B cell (primary cell): ENCODE measurements around the gene MESP1. TPM values are rescaled to one million over a fixed set of nuclear protein-coding genes. Genes with fewer than 3 reads are reported as not detected.
"Not testable (repeated sequence)": the region's sequence is repeated elsewhere in the genome, so short reads cannot be mapped to it uniquely, and the experiment has no call there.

Experiments
- ATAC-seq: fragments of 200-7000 bp; cut with Tn5 transposase; one replicate; pipeline ENCODE4 v1.10.0; 2021; ENCODE audit warnings: low read depth, mild to moderate bottlenecking, moderate number of reproducible peaks, moderate library complexity
- CTCF ChIA-PET: fragments of 350-600 bp; sonication (Branson Sonifier 250); formaldehyde crosslinking; loops from one replicate; lab custom pipeline; 2021; ENCODE audit warnings: antibody characterized with exemption, inconsistent platforms; lab: Charles Lee
- POLR2A ChIA-PET: fragments of 350-600 bp; sonication (Branson Sonifier 250); formaldehyde crosslinking; loops from one replicate; lab custom pipeline; 2021; ENCODE audit warnings: antibody characterized with exemption; lab: Charles Lee
- DNase-seq: peaks from one replicate; pipeline ENCODE4 v3.0.0; 2013
- H2AFZ ChIP-seq: 2 replicates; pipeline ENCODE4 v1.6.1; 2012; ENCODE audit warnings: mild to moderate bottlenecking, low read depth, low read length; ENCODE audit not compliant: insufficient read depth, poor library complexity, severe bottlenecking
- H3K27ac ChIP-seq, 2 donors: 1 replicate in 1 of 2; 2 replicates in 1 of 2; pipeline ENCODE4 v1.5.1; 2012 to 2013; ENCODE audit warnings: low read length in 2 of 2, mild to moderate bottlenecking in 2 of 2, moderate library complexity in 1 of 2
- H3K27me3 ChIP-seq, 4 experiments: fragments of 200-600 bp in 1 of 4; sonication (generic) in 1 of 4; replicated peaks in 1 of 4; 1 replicate in 2 of 4; 2 replicates in 2 of 4; pipeline versions ENCODE4 v1.6.1 to v1.7.0; 2013 to 2016; ENCODE audit warnings: low read length in 3 of 4, mild to moderate bottlenecking in 2 of 4, mixed read lengths in 1 of 4, moderate library complexity in 1 of 4; ENCODE audit not compliant: insufficient read depth in 4 of 4, control insufficient read depth in 3 of 4; ENCODE audit errors: control extremely low read depth in 1 of 4
- H3K36me3 ChIP-seq, 2 experiments: replicated peaks in 1 of 2; 1 replicate in 1 of 2; 2 replicates in 1 of 2; pipeline versions ENCODE4 v1.6.1 to v1.7.1; 2013; ENCODE audit warnings: low read length in 1 of 2; ENCODE audit not compliant: insufficient read depth in 2 of 2, control insufficient read depth in 1 of 2; ENCODE audit errors: control extremely low read depth in 1 of 2, extremely low read depth in 1 of 2
- H3K4me1 ChIP-seq, 2 donors: fragments of 200-600 bp in 1 of 2; sonication (generic) in 1 of 2; 1 replicate in 1 of 2; 2 replicates in 1 of 2; pipeline versions ENCODE4 v1.5.1 to v1.6.1; 2013 to 2017; ENCODE audit warnings: low read length in 2 of 2; ENCODE audit not compliant: control insufficient read depth in 2 of 2, insufficient read depth in 2 of 2
- H3K4me2 ChIP-seq: replicated peaks from 2 replicates; pipeline ENCODE3; 2012; ENCODE audit warnings: mild to moderate bottlenecking, low read depth, low read length; ENCODE audit not compliant: poor library complexity, severe bottlenecking
- H3K4me3 ChIP-seq, 5 experiments: fragments of 200-600 bp in 1 of 5; sonication (generic) in 1 of 5; 1 replicate in 3 of 5; 2 replicates in 2 of 5; pipeline versions ENCODE4 v1.5.1 to v1.7.0; 2011 to 2016; ENCODE audit warnings: low read length in 4 of 5, mild to moderate bottlenecking in 4 of 5, low read depth in 2 of 5, control low read depth in 1 of 5, moderate library complexity in 1 of 5; ENCODE audit not compliant: insufficient read depth in 1 of 5; ENCODE audit errors: control extremely low read depth in 1 of 5, extremely low read depth in 1 of 5
- H3K79me2 ChIP-seq: fragments of 200-600 bp; sonication (generic); one replicate; pipeline ENCODE4 v1.6.0; 2016; ENCODE audit warnings: low read length; ENCODE audit not compliant: control insufficient read depth, insufficient read depth
- H3K9ac ChIP-seq: fragments of 200-600 bp; sonication (generic); 2 replicates; pipeline ENCODE4 v1.6.1; 2017; ENCODE audit warnings: mild to moderate bottlenecking, low read length, moderate library complexity
- H3K9me3 ChIP-seq, 3 donors: one replicate each; pipeline versions ENCODE4 v1.6.1 to v1.7.1; 2013; ENCODE audit warnings: low read length in 2 of 3; ENCODE audit not compliant: control insufficient read depth in 2 of 3, insufficient read depth in 1 of 3; ENCODE audit errors: control extremely low read depth in 1 of 3
- H4K20me1 ChIP-seq: 2 replicates; pipeline ENCODE4 v1.6.0; 2012; ENCODE audit warnings: mild to moderate bottlenecking, low read length; ENCODE audit not compliant: insufficient read depth, control insufficient read depth, poor library complexity, severe bottlenecking
- H3K27ac Mint-ChIP-seq: one replicate; pipeline ENCODE4 v1.8.0; 2021; ENCODE audit warnings: mixed read lengths
- H3K27me3 Mint-ChIP-seq: one replicate; pipeline ENCODE4 v1.8.0; 2021; ENCODE audit warnings: mixed read lengths
- H3K4me1 Mint-ChIP-seq: one replicate; pipeline ENCODE4 v1.8.0; 2021; ENCODE audit warnings: mixed read lengths
- H3K4me3 Mint-ChIP-seq: one replicate; pipeline ENCODE4 v1.8.0; 2021; ENCODE audit warnings: mixed read lengths
- H3K9me3 Mint-ChIP-seq: one replicate; pipeline ENCODE4 v1.8.0; 2022; ENCODE audit warnings: mixed read lengths; ENCODE audit not compliant: insufficient read depth
- EZH2 ChIP-seq: IDR thresholded peaks from 2 replicates; pipeline ENCODE4 v1.6.1; 2012; ENCODE audit warnings: borderline replicate concordance, low read depth, mild to moderate bottlenecking, moderate library complexity, low read length; ENCODE audit not compliant: insufficient read depth, poor library complexity, severe bottlenecking
- WGBS: methylation state at CpG from one replicate; pipeline ENCODE4 v1.1.5; 2013; ENCODE audit warnings: missing lambda C conversion rate; ENCODE audit not compliant: insufficient coverage; 5-methylcytosine and 5-hydroxymethylcytosine counted together
- intact Hi-C: fragments of 100-400 bp; cut with micrococcal nuclease; formaldehyde crosslinking; loops from one replicate; pipeline ENCODE4 v1.10.0; 2022
- polyA plus RNA-seq: library from polyadenylated mRNA; depleted of rRNA; stranded (reverse); fragments of >200 nt; gene quantifications from 2 replicates; pipeline ENCODE4 v1.2.3, GENCODE V29; 2012
- total RNA-seq, 2 donors: library from RNA; stranded (reverse); fragments of 120-200 nt in 1 of 2; gene quantifications; 1 replicate in 1 of 2; 2 replicates in 1 of 2; pipeline versions ENCODE4 v1.2.3 to v1.2.4, GENCODE V29; 2013 to 2022
- TF ChIP-seq, protein P1 (sequence below): fragments of 200-600 bp; IDR thresholded peaks from one replicate; pipeline ENCODE4 v1.8.0; 2022; ENCODE audit warnings: antibody characterized with exemption, mild to moderate bottlenecking

MESP1 gene
- total and polyA plus RNA-seq, 2 donors (not counting 1 experiment from before 2014, with no cell fraction given): 0.25 to 0.49 TPM

DNA sequence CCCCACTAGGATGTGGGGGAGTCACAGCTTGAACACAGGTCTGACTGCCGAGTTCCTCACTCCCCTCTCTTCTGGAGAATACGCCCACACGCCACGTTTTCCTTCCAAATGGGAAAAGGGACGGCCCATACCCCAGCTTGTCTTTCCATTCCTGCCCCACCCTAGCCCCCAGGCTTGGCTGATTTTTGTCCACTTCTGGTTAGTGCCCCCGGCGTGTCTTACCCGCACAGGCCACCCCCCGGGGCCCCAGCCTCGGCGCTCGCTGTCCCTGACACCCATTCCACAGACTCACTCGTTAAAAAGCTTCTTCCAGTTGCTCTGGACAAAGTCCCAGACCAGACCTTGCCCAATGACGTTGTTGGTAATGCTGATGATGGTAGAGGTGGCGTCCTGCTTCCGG lies 39.6 kb upstream of the MESP1 start:
- ATAC-seq: no peak
- no peaks in the 10 kb centered on the region for H3K27me3 ChIP-seq
- H3K27me3 Mint-ChIP-seq: peaks cover 9% of the 10 kb centered on the region
- no peaks in the 10 kb centered on the region for H3K79me2 ChIP-seq
- no peak overlapping the region for H2AFZ ChIP-seq
- H4K20me1 ChIP-seq: no peaks in the 10 kb centered on the region
- no peak overlapping the region for H3K4me3 ChIP-seq
- 98% methylated on average over 8 of the region's 16 CpGs for WGBS
- no peak overlapping the region for H3K9ac ChIP-seq
- H3K27ac Mint-ChIP-seq: no peak overlapping the region
- no peaks in the 10 kb centered on the region for H3K36me3 ChIP-seq
- H3K9me3 ChIP-seq: peaks cover 3 to 9% (median 7%) of the 10 kb centered on the region in 3 donors
- H3K4me2 ChIP-seq: no peak overlapping the region
- intact Hi-C loops: no loop called here
- H3K4me1 ChIP-seq: no peaks in the 10 kb centered on the region
- no peak overlapping the region for H3K4me3 Mint-ChIP-seq
- CTCF ChIA-PET: no interaction called here
- POLR2A ChIA-PET: no interaction called here
- TF ChIP-seq EZH2: no peak
- TF ChIP-seq, protein P1, sequence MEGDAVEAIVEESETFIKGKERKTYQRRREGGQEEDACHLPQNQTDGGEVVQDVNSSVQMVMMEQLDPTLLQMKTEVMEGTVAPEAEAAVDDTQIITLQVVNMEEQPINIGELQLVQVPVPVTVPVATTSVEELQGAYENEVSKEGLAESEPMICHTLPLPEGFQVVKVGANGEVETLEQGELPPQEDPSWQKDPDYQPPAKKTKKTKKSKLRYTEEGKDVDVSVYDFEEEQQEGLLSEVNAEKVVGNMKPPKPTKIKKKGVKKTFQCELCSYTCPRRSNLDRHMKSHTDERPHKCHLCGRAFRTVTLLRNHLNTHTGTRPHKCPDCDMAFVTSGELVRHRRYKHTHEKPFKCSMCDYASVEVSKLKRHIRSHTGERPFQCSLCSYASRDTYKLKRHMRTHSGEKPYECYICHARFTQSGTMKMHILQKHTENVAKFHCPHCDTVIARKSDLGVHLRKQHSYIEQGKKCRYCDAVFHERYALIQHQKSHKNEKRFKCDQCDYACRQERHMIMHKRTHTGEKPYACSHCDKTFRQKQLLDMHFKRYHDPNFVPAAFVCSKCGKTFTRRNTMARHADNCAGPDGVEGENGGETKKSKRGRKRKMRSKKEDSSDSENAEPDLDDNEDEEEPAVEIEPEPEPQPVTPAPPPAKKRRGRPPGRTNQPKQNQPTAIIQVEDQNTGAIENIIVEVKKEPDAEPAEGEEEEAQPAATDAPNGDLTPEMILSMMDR: no peak
- no peak overlapping the region for H3K27ac ChIP-seq
- H3K4me1 Mint-ChIP-seq: no peaks in the 10 kb centered on the region
- H3K9me3 Mint-ChIP-seq: peaks cover 6% of the 10 kb centered on the region
- DNase-seq: no peak

DNA sequence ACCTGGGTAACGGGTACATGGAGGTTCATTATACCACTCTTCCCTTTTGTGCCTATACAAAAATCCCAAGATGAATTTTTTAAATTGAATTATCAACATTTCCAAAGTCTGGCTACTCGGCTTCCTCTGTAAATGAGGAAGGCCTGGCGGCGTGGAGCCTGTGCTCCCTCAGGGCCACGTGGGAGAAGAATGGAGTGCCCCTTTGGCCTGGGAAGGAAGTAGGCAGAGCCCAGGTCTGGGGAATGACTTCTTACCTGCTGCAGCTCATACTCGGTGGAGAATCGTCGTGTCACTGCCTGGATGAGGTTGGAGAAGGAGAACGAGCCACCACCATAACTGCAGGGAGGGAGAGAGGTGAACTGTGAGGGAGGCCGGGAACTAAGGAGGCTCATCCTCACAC lies 39.2 kb upstream of the MESP1 start:
- intact Hi-C loops: no loop called here
- no peaks in the 10 kb centered on the region for H3K27me3 ChIP-seq
- Mint-ChIP-seq H3K27me3 (peaks cover 9% of the 10 kb centered on the region), H3K4me1 (no peaks in the 10 kb centered on the region), H3K9me3 (peaks cover 6% of the 10 kb centered on the region), H3K4me3 (no peak overlapping the region), H3K27ac (no peak overlapping the region)
- H3K4me2 ChIP-seq: no peak overlapping the region
- ATAC-seq: no peak
- H3K9me3 ChIP-seq: peaks cover 3 to 8% (median 7%) of the 10 kb centered on the region in 3 donors
- ChIA-PET POLR2A (no interaction called here), CTCF (no interaction called here)
- DNase-seq: no peak
- no peak overlapping the region for H2AFZ ChIP-seq
- TF ChIP-seq, protein P1: no peak
- H3K36me3 ChIP-seq: no peaks in the 10 kb centered on the region
- H3K27ac ChIP-seq: no peak overlapping the region
- no peak overlapping the region for H3K4me3 ChIP-seq
- 100% methylated on average over 1 of the region's 10 CpGs for WGBS
- H3K79me2 ChIP-seq: no peaks in the 10 kb centered on the region
- no peak overlapping the region for H3K9ac ChIP-seq
- no peaks in the 10 kb centered on the region for H4K20me1 ChIP-seq
- no peaks in the 10 kb centered on the region for H3K4me1 ChIP-seq

DNA sequence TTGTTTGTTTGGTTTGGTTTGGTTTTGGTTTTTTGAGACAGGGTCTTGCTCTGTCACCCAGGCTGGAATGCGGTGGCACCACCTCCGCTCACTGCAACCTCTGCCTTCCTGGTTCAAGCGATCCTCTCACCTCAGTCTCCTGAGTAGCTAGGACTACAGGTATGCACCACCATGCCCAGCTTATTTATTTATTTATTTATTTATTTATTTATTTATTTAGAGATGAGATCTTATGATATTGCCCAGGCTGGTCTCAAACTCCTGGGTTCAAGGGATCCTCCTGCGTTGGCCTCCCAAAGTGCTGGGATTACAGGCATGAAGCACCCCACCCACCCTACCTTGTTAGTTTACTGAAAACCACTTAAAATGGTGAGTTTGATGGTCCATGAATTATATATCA lies 37.5 kb upstream of the MESP1 start:
- H4K20me1 ChIP-seq, H3K36me3 ChIP-seq, H3K27me3 Mint-ChIP-seq, H3K27ac Mint-ChIP-seq, POLR2A ChIA-PET, ATAC-seq, H3K4me1 Mint-ChIP-seq, H3K4me3 ChIP-seq, H3K27me3 ChIP-seq, H3K4me1 ChIP-seq, H3K79me2 ChIP-seq, H2AFZ ChIP-seq, H3K27ac ChIP-seq, intact Hi-C loops, H3K9me3 ChIP-seq, H3K9me3 Mint-ChIP-seq, DNase-seq, H3K4me3 Mint-ChIP-seq, CTCF ChIA-PET, H3K9ac ChIP-seq, H3K4me2 ChIP-seq: not testable (repeated sequence)
- WGBS: 100% methylated on average over 2 of the region's 4 CpGs
